ENCODE measurements around the gene NMUR2.

DNA sequence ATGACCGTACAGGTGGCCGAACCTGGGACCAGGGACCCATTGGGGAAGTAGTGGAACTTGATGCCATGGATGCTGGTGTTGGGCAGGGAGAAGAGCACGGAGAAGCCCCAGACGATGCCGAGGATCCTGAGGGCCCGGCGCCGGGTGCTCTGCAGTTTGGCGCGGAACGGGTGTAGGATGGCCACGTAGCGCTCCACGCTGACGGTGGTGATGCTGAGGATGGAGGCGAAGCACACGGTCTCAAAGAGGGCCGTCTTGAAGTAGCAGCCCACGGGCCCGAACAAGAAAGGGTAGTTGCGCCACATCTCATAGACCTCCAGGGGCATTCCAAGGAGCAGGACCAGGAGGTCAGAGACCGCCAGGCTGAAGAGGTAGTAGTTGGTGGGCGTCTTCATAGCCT, 585 bp downstream of the NMUR2 start:
- TF ChIP-seq, protein P1, sequence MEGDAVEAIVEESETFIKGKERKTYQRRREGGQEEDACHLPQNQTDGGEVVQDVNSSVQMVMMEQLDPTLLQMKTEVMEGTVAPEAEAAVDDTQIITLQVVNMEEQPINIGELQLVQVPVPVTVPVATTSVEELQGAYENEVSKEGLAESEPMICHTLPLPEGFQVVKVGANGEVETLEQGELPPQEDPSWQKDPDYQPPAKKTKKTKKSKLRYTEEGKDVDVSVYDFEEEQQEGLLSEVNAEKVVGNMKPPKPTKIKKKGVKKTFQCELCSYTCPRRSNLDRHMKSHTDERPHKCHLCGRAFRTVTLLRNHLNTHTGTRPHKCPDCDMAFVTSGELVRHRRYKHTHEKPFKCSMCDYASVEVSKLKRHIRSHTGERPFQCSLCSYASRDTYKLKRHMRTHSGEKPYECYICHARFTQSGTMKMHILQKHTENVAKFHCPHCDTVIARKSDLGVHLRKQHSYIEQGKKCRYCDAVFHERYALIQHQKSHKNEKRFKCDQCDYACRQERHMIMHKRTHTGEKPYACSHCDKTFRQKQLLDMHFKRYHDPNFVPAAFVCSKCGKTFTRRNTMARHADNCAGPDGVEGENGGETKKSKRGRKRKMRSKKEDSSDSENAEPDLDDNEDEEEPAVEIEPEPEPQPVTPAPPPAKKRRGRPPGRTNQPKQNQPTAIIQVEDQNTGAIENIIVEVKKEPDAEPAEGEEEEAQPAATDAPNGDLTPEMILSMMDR (IDR thresholded peaks at IDR 0.05) = no peak
- no peak for TF ChIP-seq POLR2A (IDR thresholded peaks at IDR 0.05)

Measured in heart left ventricle (tissue), 13 donors.